ENCODE measurements around the gene C10orf53. TPM values are rescaled to one million over a fixed set of nuclear protein-coding genes. Genes with fewer than 3 reads are reported as not detected.

The C10orf53 gene
- total and polyA plus RNA-seq, 2 of the 4 experiments (the other 2 are of a cell fraction), result not detected

GRCh38 chr10:49645871-49646870 is 33.3 kb upstream of the C10orf53 start:
- H3K4me1 ChIP-seq (ENCODE audit: control insufficient read depth, insufficient read depth, low read length), result no peaks in the 10 kb centered on the region
- H4K91ac ChIP-seq (ENCODE audit: insufficient read depth, low read depth, low read length), result no peak overlapping the region
- in situ Hi-C loops (cut with MboI; ENCODE audit: low sequenced_read_pairs), result no loop called here
- H4K8ac ChIP-seq (ENCODE audit: low read depth in 2 of 2, low read length in 2 of 2), result no peak overlapping the region
- H3K36me3 ChIP-seq (ENCODE audit: control insufficient read depth, insufficient read depth, low read length), result no peaks in the 10 kb centered on the region
- H3K4ac ChIP-seq (ENCODE audit: low read depth, low read length), result no peak overlapping the region
- H2BK120ac ChIP-seq (ENCODE audit: low read depth, low read length), result no peak overlapping the region
- POLR2A ChIA-PET (ENCODE audit: unreplicated experiment), result no interaction called here
- H3K9me1 ChIP-seq (ENCODE audit: insufficient read depth, low read length), result no peaks in the 10 kb centered on the region
- H3K9ac ChIP-seq (ENCODE audit: low read depth, low read length), result no peak overlapping the region
- no peak overlapping the region for H2BK15ac ChIP-seq (ENCODE audit: low read depth, low read length)
- no peak overlapping the region for H3K4me3 ChIP-seq (ENCODE audit: insufficient read depth, low read depth, low read length)
- peaks cover 8% of the 10 kb centered on the region for H3K27me3 ChIP-seq (ENCODE audit: control insufficient read depth, insufficient read depth, low read length)
- H4K20me1 ChIP-seq (ENCODE audit: insufficient read depth, low read length), result no peaks in the 10 kb centered on the region
- TF ChIP-seq, protein P1, sequence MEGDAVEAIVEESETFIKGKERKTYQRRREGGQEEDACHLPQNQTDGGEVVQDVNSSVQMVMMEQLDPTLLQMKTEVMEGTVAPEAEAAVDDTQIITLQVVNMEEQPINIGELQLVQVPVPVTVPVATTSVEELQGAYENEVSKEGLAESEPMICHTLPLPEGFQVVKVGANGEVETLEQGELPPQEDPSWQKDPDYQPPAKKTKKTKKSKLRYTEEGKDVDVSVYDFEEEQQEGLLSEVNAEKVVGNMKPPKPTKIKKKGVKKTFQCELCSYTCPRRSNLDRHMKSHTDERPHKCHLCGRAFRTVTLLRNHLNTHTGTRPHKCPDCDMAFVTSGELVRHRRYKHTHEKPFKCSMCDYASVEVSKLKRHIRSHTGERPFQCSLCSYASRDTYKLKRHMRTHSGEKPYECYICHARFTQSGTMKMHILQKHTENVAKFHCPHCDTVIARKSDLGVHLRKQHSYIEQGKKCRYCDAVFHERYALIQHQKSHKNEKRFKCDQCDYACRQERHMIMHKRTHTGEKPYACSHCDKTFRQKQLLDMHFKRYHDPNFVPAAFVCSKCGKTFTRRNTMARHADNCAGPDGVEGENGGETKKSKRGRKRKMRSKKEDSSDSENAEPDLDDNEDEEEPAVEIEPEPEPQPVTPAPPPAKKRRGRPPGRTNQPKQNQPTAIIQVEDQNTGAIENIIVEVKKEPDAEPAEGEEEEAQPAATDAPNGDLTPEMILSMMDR (conservative IDR thresholded peaks at IDR 0.05; ENCODE audit: low read depth, low read length), result no peak
- TF ChIP-seq MAZ (IDR thresholded peaks at IDR 0.05; ENCODE audit: borderline replicate concordance, low read depth, low read length), result no peak
- no peak for TF ChIP-seq CEBPB (IDR thresholded peaks at IDR 0.05; ENCODE audit: low read depth, low read length)
- TF ChIP-seq POLR2A (IDR thresholded peaks at IDR 0.05; ENCODE audit: low read depth, low read length), result no peak
- no peak for TF ChIP-seq MAFK (IDR thresholded peaks at IDR 0.05; ENCODE audit: low read depth, low read length)
- TF ChIP-seq RAD21 (IDR thresholded peaks at IDR 0.05; ENCODE audit: low read length), result no peak
- no peak for TF ChIP-seq BHLHE40 (IDR thresholded peaks at IDR 0.05; ENCODE audit: low read depth, low read length)
- H3K23ac ChIP-seq (ENCODE audit: low read depth, low read length), result no peak overlapping the region
- no TSS peak for BruUV-seq (replicated peaks)
- H3K4me2 ChIP-seq (ENCODE audit: low read depth, low read length), result no peak overlapping the region
- CTCF ChIA-PET, result no interaction called here
- no peak overlapping the region for H2AK9ac ChIP-seq (replicated peaks; ENCODE audit: low read depth, low read length, poor library complexity)
- intact Hi-C loops (cut with micrococcal nuclease), result no loop called here
- no peaks in the 10 kb centered on the region for H3K9me3 ChIP-seq (ENCODE audit: control insufficient read depth, insufficient read depth, low read length)
- H2AK5ac ChIP-seq (ENCODE audit: low read depth, low read length), result no peak overlapping the region
- H3K14ac ChIP-seq (replicated peaks; ENCODE audit: low read depth, low read length), result no peak overlapping the region
- H2BK20ac ChIP-seq (ENCODE audit: low read depth, low read length), result no peak overlapping the region
- no peak overlapping the region for H3K27ac ChIP-seq (ENCODE audit: insufficient read depth, low read length)
- DNase-seq (no peak), ATAC-seq (ENCODE audit: low read depth) (no peak)
- dilution Hi-C loops (cut with HindIII; ENCODE audit: low sequenced_read_pairs, unreplicated experiment), result no loop called here
- H2BK5ac ChIP-seq (ENCODE audit: low read depth, low read length, poor library complexity, severe bottlenecking), result no peak overlapping the region
- H3K18ac ChIP-seq (ENCODE audit: low read depth, low read length), result no peak overlapping the region
- no peak overlapping the region for H4K5ac ChIP-seq (ENCODE audit: low read depth, low read length)
- WGBS, 2 experiments (ENCODE audit: extremely low coverage in 2 of 2, insufficient read length in 1 of 2), result 96% methylated on average over 10 of the region's 22 CpGs; no CpG with 5 or more reads in 1 of the 2 experiments
- H2AFZ ChIP-seq (replicated peaks; ENCODE audit: low read length, poor library complexity), result peak overlapping the region; percentile 32
- H3K56ac ChIP-seq (ENCODE audit: extremely low read depth, insufficient read depth, low read length), result no peak overlapping the region
- no peaks in the 10 kb centered on the region for H3K79me1 ChIP-seq (ENCODE audit: low read depth in 1 of 2, low read length in 2 of 2)

All from IMR-90 (cell line).